Fibroblast of lung (primary cell): ENCODE data around the gene NR6A1.
A peak's percentile ranks its signal among the peaks of the same experiment; 100 is the strongest.

Source experiments
- CTCF ChIP-seq, 2 donors: IDR thresholded peaks in 1 of 2; conservative IDR thresholded peaks in 1 of 2; 1 replicate in 1 of 2; 2 replicates in 1 of 2; pipeline ENCODE4 v1.5.1; 2011 to 2012; ENCODE audit warnings: low read length in 2 of 2, control low read depth in 1 of 2, inconsistent platforms in 1 of 2, low read depth in 1 of 2, mild to moderate bottlenecking in 1 of 2
- EZH2 ChIP-seq: IDR thresholded peaks from 2 replicates; pipeline ENCODE4 v1.5.1; 2012; ENCODE audit warnings: low read length, control low read depth, mild to moderate bottlenecking; ENCODE audit errors: missing control alignments

DNA sequence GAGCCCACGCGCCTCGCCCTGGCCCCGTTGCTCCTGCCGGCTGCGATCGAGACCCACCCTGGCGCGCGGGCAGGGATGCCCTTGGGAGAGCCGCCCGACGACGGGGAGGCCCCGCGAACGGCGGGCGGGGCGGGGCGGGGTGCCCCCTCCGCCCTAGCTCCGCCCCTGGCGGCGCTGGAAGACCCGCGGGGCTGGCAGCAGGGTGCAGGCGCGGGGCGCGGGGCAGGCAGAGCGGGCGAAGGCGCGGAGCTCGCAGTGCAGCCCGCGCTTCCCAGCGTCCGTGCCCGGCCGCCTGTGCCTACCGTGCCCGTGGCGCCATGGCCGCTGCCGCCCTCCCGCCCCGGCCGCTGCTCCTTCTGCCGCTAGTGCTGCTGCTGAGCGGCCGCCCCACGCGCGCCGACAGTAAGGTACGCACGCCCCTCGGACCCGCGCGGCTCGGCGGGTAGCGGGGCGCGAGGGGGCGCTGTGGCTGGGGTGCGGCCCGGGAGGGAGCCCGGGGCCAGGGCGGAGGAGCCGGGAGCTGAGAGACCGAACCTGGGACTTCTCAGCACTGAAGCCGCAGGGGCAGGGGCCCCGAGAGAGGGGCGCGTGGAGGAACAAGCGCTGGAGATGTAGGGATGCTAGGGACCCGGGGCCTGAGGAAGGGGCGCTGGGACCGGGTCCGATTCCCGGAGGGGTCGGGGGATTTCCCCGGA, 6.0 kb upstream of the NR6A1 start, which contains the start of gene OLFML2A:
- no peak for TF ChIP-seq EZH2
- peak; percentile 10 to 21 for TF ChIP-seq CTCF (conservative IDR thresholded peaks at IDR 0.05 in 1 of 2, IDR thresholded peaks at IDR 0.05 in 1 of 2; ENCODE audit: low read depth in 1 of 2, low read length in 2 of 2)
